Dedifferentiated amniotic fluid mesenchymal stem cell (primary cell): ENCODE measurements around the gene RTP3.
"Not testable (repeated sequence)": the region's sequence is repeated elsewhere in the genome, so short reads cannot be mapped to it uniquely, and the experiment has no call there.

ENCODE experiments used
- DNase-seq: peaks from one replicate; pipeline ENCODE4 v3.0.0-alpha.2; 2016; ENCODE audit errors: extremely low spot score

RTP3 gene

DNA sequence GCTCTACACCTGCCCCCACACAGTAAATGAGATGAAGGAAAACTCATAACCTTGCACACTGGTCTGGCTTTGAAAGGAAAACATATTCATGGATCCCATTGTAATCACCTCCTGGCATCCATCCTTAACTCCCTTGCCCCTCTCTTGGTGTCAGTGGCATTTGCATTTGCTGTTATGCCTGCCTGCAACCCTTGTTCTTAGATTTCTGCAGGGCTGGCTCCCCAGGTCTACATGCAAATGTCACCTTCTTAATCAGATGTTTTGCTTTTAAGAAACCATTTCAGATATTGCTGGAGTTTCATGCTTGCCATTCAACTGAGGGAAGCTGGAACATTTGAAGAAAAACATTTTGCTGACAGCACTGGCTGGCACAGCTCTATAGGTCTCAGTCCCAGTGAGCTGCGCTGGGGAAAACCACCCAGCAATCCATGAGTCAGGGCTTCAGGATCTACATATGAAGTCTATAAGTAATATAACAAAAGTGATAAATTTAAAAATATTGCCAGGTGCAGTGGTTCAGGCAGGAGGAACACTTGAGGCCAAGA, 49.2 kb downstream of the RTP3 start:
- DNase-seq: no peak

DNA sequence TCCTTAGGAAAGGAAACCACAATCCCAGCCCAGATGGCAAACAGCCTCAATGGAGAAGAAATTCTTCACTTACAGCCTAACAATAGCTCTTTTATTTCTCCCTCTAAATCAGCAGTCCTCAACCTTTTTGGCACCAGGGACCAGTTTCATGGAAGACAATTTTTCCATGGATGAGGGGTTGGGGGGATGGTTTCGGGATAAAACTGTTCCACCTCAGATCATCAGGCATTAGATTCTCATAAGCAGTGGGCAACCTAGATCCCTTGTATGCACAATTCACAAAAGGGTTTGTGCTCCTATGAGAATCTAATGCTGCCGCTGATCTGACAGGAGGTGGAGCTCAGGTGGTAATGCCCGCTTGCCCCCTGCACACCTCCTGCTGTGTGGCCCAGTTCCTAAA, 50.8 kb downstream of the RTP3 start:
- not testable (repeated sequence) for DNase-seq

DNA sequence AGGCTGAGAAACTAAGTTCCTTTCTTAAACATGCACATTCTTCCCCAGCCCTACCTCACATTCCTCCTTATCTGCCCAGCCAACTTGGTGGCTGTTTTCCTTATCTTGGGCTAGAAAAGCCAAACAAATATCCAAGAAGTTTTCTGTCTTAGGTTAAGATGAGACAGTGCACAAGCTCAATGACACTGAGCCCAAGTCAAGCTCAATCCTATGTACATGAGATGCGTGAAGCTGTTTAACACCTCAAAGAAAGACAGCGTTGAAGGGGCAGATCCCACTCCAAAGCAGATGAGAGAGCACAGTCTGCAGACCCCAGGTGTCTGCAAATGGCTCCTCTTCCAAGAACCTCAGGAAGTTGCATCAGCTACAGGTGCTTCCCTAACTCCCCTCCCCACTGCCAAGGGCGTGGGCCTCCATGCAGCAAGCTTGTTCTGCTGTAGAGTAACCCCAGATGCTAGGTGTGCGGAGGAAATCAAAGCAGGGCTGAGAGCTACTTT, 51.7 kb downstream of the RTP3 start:
- no peak for DNase-seq

DNA sequence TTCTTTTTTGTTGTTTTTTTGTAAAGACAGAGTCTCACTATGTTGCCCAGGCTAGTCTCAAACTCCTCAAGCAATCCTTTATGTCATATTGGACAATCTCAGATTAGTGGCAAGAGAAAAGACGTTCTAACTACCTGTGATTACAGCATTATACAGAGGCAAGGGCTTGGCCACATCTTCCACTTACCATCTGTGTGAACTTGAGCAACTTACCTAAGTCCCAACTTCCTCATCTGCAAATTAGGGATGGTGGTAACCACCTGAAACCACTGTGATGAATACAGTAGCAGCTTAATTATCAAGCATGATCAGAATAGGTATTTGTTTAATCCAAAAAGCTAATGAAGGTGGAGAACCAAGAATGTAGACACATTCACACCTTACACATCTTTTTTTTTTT, 52.2 kb downstream of the RTP3 start:
- no peak for DNase-seq
